Measurements from ENCODE around the gene ZMYND8.
A peak's percentile ranks its signal among the peaks of the same experiment; 100 is the strongest.

The ZMYND8 gene

GRCh38 chr20:47332381-47333206 lies 23.9 kb downstream of the ZMYND8 start:
- no peak for DNase-seq (ENCODE audit: low read depth)

- DNase-seq (ENCODE audit: low read depth) = no peak
Observed at GRCh38 chr20:47330933-47331708, 25.4 kb downstream of the ZMYND8 start.

DNA sequence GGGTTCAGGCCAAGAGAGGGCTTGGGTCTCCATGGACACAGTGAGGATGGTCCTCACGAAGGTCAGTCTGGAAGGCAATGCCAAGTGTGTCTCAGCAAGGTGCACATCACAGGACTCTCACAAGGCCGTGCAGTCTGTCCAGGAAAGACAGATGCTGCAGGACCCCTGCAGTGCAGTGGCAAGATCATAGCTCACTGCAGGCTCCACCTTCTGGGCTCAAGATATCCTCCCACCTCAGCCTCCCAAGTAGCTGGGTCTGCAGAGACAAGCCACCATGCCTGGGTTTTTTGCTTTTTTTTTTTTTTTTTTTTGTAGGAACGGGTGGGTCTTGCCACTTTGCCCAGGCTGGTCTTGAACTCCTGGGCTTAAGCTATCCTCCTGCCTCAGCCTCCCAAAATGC lies 26.4 kb downstream of the ZMYND8 start:
- DNase-seq (ENCODE audit: low read depth) = no peak

DNA sequence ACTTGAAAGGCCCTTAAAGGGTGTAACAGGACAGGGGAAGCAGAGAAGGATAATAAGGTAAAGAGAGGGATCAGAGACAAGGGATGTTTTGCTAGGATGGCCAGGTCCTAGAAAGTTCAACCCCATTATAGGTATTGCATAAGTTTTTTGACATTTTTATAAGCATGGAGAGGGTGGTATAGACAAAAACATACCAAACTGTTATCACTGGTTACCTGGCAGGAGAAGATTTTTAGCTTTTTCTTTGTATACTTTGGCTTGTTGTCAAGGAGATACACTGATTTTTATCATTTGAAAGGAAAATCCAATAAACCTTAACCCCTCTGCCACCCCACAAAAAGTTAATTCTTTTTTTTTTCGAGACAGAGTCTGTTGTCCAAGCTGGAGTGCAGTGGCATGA lies 28.4 kb downstream of the ZMYND8 start:
- DNase-seq (ENCODE audit: low read depth) = no peak

DNA sequence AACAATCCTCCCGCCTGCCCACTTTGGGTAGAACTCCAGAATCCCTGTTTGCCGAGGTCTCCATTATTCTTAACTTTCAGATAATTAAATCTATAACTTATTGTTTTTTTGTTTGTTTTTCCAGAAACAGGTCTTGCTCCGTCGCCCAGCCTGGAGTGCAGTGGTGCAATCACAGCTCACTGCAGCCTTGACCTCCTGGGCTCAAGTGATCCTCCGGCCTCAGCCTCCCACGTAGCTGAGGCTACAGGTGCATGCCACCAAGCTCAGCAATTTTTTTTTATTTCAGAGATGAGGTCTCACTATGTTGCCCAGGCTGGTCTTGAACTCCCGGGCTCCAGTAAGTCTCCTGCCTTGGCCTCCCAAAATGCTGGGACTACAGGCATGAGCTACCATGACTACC lies 28.8 kb downstream of the ZMYND8 start:
- DNase-seq (ENCODE audit: low read depth) = no peak

GRCh38 chr20:47326658-47327268 lies 29.7 kb downstream of the ZMYND8 start:
- DNase-seq (ENCODE audit: low read depth) = peak; percentile 84

- DNase-seq (ENCODE audit: low read depth) = no peak
Observed at GRCh38 chr20:47325242-47325641, 31.3 kb downstream of the ZMYND8 start.

- no peak for DNase-seq (ENCODE audit: low read depth)
Observed at GRCh38 chr20:47320990-47321805, 35.3 kb downstream of the ZMYND8 start.

GRCh38 chr20:47319517-47320252 lies 36.8 kb downstream of the ZMYND8 start:
- peak; percentile 24 for DNase-seq (ENCODE audit: low read depth)

- no peak for DNase-seq (ENCODE audit: low read depth)
Observed at GRCh38 chr20:47318586-47319516, 37.6 kb downstream of the ZMYND8 start.

DNA sequence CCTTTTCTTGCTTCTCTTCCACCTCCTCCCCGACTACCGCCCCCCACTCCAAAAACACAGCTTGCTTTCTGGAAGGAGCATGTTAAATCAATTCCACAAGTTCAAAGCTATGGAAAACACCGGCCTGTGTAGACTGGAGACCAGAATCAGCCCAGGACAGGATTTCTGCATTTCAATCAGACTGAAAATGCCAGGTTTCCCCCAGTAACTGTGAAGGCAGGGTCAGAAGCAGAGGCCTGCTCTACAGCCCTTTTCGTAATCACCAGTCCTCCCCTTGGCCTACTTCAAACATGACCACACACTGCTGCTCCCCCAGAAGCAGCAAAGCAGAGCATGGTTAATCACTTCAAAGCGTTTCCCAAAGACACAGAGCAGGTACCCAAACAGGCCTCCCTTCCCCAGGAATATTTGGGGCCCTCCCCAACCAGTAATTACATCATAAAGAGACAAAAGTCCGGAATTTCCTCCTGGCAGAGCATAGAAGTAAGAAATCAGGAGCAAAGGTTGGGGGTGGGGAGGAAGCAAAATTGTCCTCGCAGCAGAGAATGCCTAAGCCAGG lies 38.4 kb downstream of the ZMYND8 start:
- peak; percentile 54 for DNase-seq (ENCODE audit: low read depth)

GRCh38 chr20:47317127-47317895 lies 39.2 kb downstream of the ZMYND8 start:
- peak; percentile 95 for DNase-seq (ENCODE audit: low read depth)

GRCh38 chr20:47316776-47317126 lies 39.7 kb downstream of the ZMYND8 start:
- DNase-seq (ENCODE audit: low read depth) = no peak

DNA sequence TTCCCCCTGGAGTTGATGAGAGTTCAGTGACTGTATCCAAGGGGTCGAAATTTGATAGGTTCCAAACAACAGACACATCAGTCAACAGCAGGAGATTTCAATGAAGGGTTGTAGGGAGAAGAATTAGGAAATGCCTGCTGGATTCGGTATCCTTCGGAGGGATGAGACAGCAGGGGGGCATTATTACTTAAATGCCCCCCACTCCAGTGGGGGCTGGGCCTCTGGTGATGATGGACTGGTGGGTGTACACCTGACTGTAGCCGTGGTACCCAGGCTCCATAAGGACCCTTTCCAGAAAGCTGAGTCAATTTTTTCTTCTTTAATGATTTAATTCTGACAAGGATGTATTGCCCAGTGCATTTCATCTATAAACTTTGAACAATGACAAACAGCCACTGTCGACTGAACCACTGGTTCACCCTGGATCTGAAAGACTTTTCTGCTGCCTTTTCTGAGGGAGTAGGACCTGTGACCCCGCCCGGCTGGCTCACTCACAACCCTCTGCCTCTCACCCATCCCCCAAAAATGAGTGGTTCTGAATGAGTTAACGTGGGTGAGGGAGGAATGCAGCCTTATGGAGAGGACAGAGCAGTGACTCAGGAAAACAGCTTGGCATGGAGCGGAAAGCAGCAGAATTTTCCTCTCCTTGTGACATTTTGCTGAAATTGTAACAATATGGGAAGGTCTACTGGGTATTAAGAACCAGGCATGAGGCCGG lies 41.0 kb downstream of the ZMYND8 start:
- DNase-seq (ENCODE audit: low read depth) = peak; percentile 89

DNA sequence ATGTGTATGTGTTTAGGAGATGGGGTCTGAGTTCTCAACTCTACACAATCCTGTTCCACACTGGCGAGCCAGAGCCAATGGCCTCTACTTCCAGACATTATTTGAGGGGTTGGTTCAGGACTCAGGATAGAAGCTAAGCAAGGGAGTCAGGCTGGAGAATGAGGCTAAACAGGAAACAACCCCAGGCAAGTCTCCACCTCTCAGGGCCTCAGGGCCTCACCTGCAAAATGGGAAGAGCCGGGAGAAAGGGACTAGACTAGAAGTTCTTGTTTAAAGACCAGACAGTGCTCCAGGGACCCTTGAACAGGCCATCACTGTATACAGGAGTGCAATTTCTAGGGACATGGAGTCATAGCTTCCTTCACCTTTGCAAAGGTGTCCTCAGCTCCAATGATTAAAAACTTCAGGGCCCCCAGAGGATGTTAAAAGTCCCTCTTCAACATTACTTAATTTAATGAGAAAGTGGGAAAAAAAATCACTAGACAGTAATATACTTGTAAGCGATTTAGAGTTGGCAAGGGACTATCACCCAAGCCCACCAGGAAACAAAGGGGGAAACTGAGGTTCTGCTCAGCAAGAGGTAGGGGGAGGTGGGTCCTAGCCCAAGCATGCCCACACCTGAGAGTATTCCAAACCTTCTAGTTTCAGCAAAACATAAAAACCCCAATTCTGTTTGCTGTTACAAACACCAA lies 41.7 kb downstream of the ZMYND8 start:
- DNase-seq (ENCODE audit: low read depth) = no peak

DNA sequence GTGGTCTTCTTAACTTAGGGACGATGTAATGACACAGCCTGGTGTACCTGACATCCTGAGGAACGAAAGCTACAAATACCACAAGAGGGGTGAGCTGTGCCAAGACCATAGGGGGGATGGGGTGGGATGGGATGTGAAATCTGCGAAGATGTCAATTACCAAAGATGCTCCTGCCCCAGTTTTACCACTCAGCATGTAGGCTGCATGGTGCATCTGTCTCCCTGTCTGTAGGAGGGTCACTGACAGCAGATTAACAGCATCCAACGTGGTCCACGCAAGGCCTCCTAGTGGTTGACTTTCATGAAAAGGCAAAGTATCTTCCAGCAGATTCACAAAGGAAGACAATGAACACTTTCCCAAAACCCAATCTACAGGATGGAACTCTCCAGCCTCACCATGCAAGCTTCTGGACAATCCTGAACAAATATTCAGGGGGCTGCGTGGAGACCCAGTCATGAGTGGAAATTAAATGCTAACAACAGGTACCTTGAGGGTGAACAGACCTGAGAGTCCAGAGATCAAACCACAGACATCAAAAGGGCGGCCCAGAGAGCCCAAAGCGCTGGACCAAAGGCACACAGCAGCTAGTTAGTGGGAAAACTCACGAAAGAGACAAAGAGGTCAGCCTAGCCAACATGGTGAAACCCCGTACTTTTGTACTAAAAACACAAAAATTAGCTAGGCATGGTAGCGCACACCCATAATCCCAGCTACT lies 44.4 kb downstream of the ZMYND8 start:
- no peak for DNase-seq (ENCODE audit: low read depth)

GRCh38 chr20:47311211-47311610 lies 45.3 kb downstream of the ZMYND8 start:
- DNase-seq (ENCODE audit: low read depth) = no peak

Measured in non-pigmented ciliary epithelial cell (primary cell).